Epithelial cell of proximal tubule (primary cell): ENCODE data around the gene CAPZB. TPM values are rescaled to one million over a fixed set of nuclear protein-coding genes. Genes with fewer than 3 reads are reported as not detected.
A peak's percentile ranks its signal among the peaks of the same experiment; 100 is the strongest.

Experiments used
- DNase-seq: peaks from one replicate; pipeline ENCODE4 v3.0.0-alpha.2; 2011; ENCODE audit warnings: low read depth
- H3K4me3 ChIP-seq: 2 replicates; pipeline ENCODE4 v1.5.1; 2011; ENCODE audit warnings: low read depth, mild to moderate bottlenecking, low read length
- total RNA-seq: library from RNA; depleted of rRNA; stranded (reverse); fragments of >200 nt; gene quantifications from 2 replicates; pipeline ENCODE4 v1.2.3, GENCODE V29; 2015
- TF ChIP-seq, protein P1 (sequence below): conservative IDR thresholded peaks from 2 replicates; pipeline ENCODE4 v1.5.1; 2012; ENCODE audit warnings: low read depth, mild to moderate bottlenecking, low read length

CAPZB gene
- total RNA-seq, 1 donor from 2014 or later = 74.9 TPM

DNA sequence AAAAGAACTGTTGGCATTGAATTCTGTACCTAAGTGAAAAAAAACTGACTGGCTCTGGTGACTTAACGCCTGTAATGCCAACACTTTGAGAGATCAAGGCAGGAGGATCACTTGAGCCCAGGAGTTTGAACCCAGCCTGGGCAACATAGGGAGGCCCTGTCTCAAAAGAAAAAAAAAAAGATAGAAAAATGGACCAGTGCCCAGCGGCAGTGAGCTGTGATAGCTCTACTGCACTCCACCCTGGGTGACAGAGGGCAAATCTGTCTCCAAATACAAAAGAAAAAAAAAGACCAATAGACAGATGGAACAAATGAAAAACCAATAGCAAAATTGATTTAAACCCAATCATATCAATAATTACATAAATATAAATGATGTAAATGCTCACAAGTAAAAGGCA is 196.1 kb downstream of the CAPZB start:
- DNase-seq = no peak

More for the DNA sequence above, 196.1 kb downstream of the CAPZB start:
- TF ChIP-seq, protein P1, sequence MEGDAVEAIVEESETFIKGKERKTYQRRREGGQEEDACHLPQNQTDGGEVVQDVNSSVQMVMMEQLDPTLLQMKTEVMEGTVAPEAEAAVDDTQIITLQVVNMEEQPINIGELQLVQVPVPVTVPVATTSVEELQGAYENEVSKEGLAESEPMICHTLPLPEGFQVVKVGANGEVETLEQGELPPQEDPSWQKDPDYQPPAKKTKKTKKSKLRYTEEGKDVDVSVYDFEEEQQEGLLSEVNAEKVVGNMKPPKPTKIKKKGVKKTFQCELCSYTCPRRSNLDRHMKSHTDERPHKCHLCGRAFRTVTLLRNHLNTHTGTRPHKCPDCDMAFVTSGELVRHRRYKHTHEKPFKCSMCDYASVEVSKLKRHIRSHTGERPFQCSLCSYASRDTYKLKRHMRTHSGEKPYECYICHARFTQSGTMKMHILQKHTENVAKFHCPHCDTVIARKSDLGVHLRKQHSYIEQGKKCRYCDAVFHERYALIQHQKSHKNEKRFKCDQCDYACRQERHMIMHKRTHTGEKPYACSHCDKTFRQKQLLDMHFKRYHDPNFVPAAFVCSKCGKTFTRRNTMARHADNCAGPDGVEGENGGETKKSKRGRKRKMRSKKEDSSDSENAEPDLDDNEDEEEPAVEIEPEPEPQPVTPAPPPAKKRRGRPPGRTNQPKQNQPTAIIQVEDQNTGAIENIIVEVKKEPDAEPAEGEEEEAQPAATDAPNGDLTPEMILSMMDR = no peak
- H3K4me3 ChIP-seq = peak overlapping the region; percentile 60

Other genes starting within 250 kb of the CAPZB start
- 28.8 and 60.3 TPM in 2 replicates for gene EMC1, start 234.0 kb downstream of the CAPZB start, total RNA-seq
- 47.2 and 117 TPM in 2 replicates for gene MRTO4, start 233.7 kb downstream of the CAPZB start, total RNA-seq
- gene AKR7A3, start 196.8 kb downstream of the CAPZB start, total RNA-seq = 0.36 and 1.3 TPM in 2 replicates
- 92.4 and 102 TPM in 2 replicates for gene AKR7A2, start 173.4 kb downstream of the CAPZB start, total RNA-seq
- gene SLC66A1, start 173.2 kb downstream of the CAPZB start, total RNA-seq = 21.7 and 23.7 TPM in 2 replicates
- gene NBL1, start 158.8 kb upstream of the CAPZB start, total RNA-seq = 64.6 and 98.1 TPM in 2 replicates
- not detected in 2 replicates for gene HTR6, start 179.3 kb upstream of the CAPZB start, total RNA-seq